Measurements from ENCODE around the gene KIF1A.
A peak's percentile ranks its signal among the peaks of the same experiment; 100 is the strongest.

The KIF1A gene

GRCh38 chr2:240745456-240745855, 74.6 kb downstream of the KIF1A start:
- no peak overlapping the region for H3K4me3 ChIP-seq (ENCODE audit: low read depth, low read length)
- no peaks in the 10 kb centered on the region for H3K4me1 ChIP-seq
- no peaks in the 10 kb centered on the region; the same call in 1 of the 2 replicates for H3K36me3 ChIP-seq
- TF ChIP-seq CTCF (IDR thresholded peaks at IDR 0.05; ENCODE audit: low read depth, low read length) = no peak
- no peaks in the 10 kb centered on the region for H3K27me3 ChIP-seq
- no peaks in the 10 kb centered on the region for H3K9me3 ChIP-seq
- DNase-seq = no peak

DNA sequence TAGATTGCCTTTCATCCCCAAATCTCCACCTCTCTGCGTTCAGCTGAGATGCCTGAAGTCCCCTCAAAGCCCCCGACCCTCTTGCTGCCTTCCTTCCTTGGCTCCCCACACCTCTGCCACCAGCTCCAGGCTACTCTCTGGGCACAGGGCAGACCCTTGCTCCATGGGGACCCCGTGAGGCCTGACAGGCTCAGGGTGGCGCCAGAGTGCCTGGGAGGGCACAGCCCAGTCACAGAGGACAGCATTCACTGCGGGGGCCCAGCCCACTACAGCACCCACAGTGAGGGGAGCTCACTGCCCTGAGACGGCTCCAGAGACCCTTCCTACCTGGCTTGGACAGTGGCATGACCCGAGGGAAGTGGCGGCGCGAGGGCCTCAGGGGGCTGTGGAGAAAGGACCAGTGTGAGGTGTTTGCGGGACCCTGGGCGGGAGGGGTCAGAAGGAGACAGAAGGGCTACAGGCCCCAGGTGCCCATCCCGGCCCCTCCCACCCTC, 77.4 kb downstream of the KIF1A start:
- H3K27me3 ChIP-seq = no peaks in the 10 kb centered on the region
- peaks cover 6% of the 10 kb centered on the region; the same call in 1 of the 2 replicates for H3K4me1 ChIP-seq
- H3K36me3 ChIP-seq = no peaks in the 10 kb centered on the region; the same call in 1 of the 2 replicates
- peak; percentile 17; the same call in 1 of the 2 replicates for TF ChIP-seq CTCF (IDR thresholded peaks at IDR 0.05; ENCODE audit: low read depth, low read length)
- H3K4me3 ChIP-seq (ENCODE audit: low read depth, low read length) = no peak overlapping the region
- no peak for DNase-seq
- H3K9me3 ChIP-seq = no peaks in the 10 kb centered on the region

DNA sequence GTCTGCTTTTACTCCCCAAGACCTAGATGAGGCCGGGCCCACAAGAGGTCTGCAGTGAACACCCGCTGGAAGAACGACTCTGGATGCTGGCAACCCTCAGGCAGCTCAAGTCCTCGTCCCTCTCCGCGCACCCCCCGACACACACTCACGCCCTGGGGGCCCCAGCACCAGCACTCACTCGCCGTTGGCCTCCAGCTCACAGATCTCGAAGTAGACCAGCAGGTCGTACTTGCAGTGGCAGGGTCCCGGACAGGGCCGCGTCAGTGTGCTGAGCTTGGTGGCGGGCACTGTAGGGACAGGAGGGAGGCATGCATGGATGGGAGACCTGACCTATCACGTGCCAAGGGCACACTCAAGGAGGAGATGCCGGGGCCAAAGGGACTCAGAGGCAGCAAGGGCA, 78.9 kb downstream of the KIF1A start:
- H3K4me3 ChIP-seq (ENCODE audit: low read depth, low read length) = no peak overlapping the region
- no peaks in the 10 kb centered on the region for H3K27me3 ChIP-seq
- no peak for DNase-seq
- H3K9me3 ChIP-seq = no peaks in the 10 kb centered on the region
- TF ChIP-seq CTCF (IDR thresholded peaks at IDR 0.05; ENCODE audit: low read depth, low read length) = no peak
- peaks cover 3% of the 10 kb centered on the region for H3K36me3 ChIP-seq
- peaks cover 7% of the 10 kb centered on the region; the same call in 1 of the 2 replicates for H3K4me1 ChIP-seq

DNA sequence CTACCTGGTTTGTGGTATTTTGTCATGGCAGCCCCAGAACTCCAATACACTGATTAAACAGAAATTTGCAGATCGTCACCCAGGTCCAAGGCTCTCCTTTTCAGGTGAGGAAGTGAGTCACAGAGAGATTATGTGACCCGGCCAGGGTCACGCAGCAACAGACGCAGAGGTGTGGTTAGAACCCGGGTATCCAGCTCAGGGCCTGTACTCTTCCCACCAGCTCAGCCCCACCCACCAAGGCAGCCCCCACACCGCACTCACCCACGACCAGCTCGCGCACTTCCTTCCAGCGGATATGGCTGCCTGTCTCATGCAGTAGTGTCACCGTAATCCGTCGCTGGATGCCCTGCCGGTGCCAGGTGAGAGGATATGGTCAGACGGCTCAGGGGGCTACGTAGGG, 80.2 kb downstream of the KIF1A start:
- no peak for DNase-seq
- TF ChIP-seq CTCF (IDR thresholded peaks at IDR 0.05; ENCODE audit: low read depth, low read length) = no peak
- no peaks in the 10 kb centered on the region for H3K27me3 ChIP-seq

DNA sequence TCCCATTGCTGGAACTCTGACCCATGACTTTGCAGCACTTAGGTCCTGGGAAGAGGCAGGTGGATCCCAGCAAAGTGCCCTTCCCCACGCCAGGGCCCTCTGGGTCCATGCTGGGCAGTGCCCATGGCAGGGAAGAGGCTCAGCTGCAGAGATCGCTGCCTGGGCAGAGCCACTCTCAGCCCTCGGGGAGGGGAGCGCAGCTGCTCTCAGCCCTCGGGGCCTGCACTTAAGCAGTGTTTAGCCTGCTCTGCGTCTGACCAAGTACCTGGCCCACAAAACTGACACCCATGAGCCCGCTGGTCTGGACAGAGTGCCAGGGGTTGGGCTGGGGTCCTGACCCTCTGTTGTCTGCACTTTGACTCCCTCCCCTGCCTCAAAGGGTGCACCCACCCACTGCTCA, 82.1 kb downstream of the KIF1A start:
- Histone ChIP-seq H3K4me3 (ENCODE audit: low read depth, low read length) (no peak overlapping the region), H3K36me3 (peaks cover 9% of the 10 kb centered on the region), H3K4me1 (peaks cover 7% of the 10 kb centered on the region; the same call in 1 of the 2 replicates), H3K9me3 (no peaks in the 10 kb centered on the region), H3K27me3 (no peaks in the 10 kb centered on the region)
- no peak for TF ChIP-seq CTCF (IDR thresholded peaks at IDR 0.05; ENCODE audit: low read depth, low read length)
- no peak for DNase-seq

More for the DNA sequence above, 80.2 kb downstream of the KIF1A start:
- H3K9me3 ChIP-seq = no peaks in the 10 kb centered on the region
- H3K36me3 ChIP-seq = peaks cover 3% of the 10 kb centered on the region
- H3K4me1 ChIP-seq = peaks cover 7% of the 10 kb centered on the region; the same call in 1 of the 2 replicates
- H3K4me3 ChIP-seq (ENCODE audit: low read depth, low read length) = no peak overlapping the region

- H3K27me3 ChIP-seq = no peaks in the 10 kb centered on the region
- no peak for DNase-seq
- peaks cover 7% of the 10 kb centered on the region; the same call in 1 of the 2 replicates for H3K4me1 ChIP-seq
- no peaks in the 10 kb centered on the region for H3K9me3 ChIP-seq
- H3K36me3 ChIP-seq = peaks cover 9% of the 10 kb centered on the region
- H3K4me3 ChIP-seq (ENCODE audit: low read depth, low read length) = no peak overlapping the region
- no peak for TF ChIP-seq CTCF (IDR thresholded peaks at IDR 0.05; ENCODE audit: low read depth, low read length)
Measured at GRCh38 chr2:240737512-240737911, 82.5 kb downstream of the KIF1A start.
